ENCODE data around the gene TJP1. TPM values are rescaled to one million over a fixed set of nuclear protein-coding genes. Genes with fewer than 3 reads are reported as not detected.
"Not testable (repeated sequence)": the region's sequence is repeated elsewhere in the genome, so short reads cannot be mapped to it uniquely, and the experiment has no call there.

The TJP1 gene
- total RNA-seq, 1 donor from 2014 or later = not detected

- no peaks in the 10 kb centered on the region for H3K9me3 Mint-ChIP-seq
- DNase-seq (ENCODE audit: low spot score) = no peak
- intact Hi-C loops (cut with micrococcal nuclease) = no loop called here
- no peak overlapping the region for H3K4me3 Mint-ChIP-seq (ENCODE audit: low read depth)
- H3K27me3 Mint-ChIP-seq (ENCODE audit: low read depth) = peaks cover 3% of the 10 kb centered on the region
- no peak overlapping the region for H3K27ac Mint-ChIP-seq
- H3K4me1 Mint-ChIP-seq (ENCODE audit: low read depth) = no peaks in the 10 kb centered on the region
- H3K36me3 Mint-ChIP-seq (ENCODE audit: low read depth) = no peaks in the 10 kb centered on the region
Observed at GRCh38 chr15:29785642-29786041, 36.6 kb downstream of the TJP1 start.

- H3K27me3 Mint-ChIP-seq (ENCODE audit: low read depth) = peaks cover 3% of the 10 kb centered on the region
- no peak overlapping the region for H3K27ac Mint-ChIP-seq
- H3K4me1 Mint-ChIP-seq (ENCODE audit: low read depth) = no peaks in the 10 kb centered on the region
- intact Hi-C loops (cut with micrococcal nuclease) = no loop called here
- H3K36me3 Mint-ChIP-seq (ENCODE audit: low read depth) = no peaks in the 10 kb centered on the region
- H3K9me3 Mint-ChIP-seq = no peaks in the 10 kb centered on the region
- no peak for DNase-seq (ENCODE audit: low spot score)
- H3K4me3 Mint-ChIP-seq (ENCODE audit: low read depth) = no peak overlapping the region
Observed at GRCh38 chr15:29785136-29785535, 37.1 kb downstream of the TJP1 start.

- Mint-ChIP-seq H3K9me3 (no peaks in the 10 kb centered on the region), H3K4me3 (ENCODE audit: low read depth) (no peak overlapping the region), H3K4me1 (ENCODE audit: low read depth) (no peaks in the 10 kb centered on the region), H3K27ac (no peak overlapping the region), H3K27me3 (ENCODE audit: low read depth) (peaks cover 4% of the 10 kb centered on the region), H3K36me3 (ENCODE audit: low read depth) (no peaks in the 10 kb centered on the region)
- intact Hi-C loops (cut with micrococcal nuclease) = no loop called here
- DNase-seq (ENCODE audit: low spot score) = no peak
Observed at GRCh38 chr15:29784413-29784812, 37.9 kb downstream of the TJP1 start.

- H3K9me3 Mint-ChIP-seq; H3K27ac Mint-ChIP-seq; H3K4me3 Mint-ChIP-seq (ENCODE audit: low read depth); DNase-seq (ENCODE audit: low spot score); intact Hi-C loops (cut with micrococcal nuclease); H3K36me3 Mint-ChIP-seq (ENCODE audit: low read depth); H3K27me3 Mint-ChIP-seq (ENCODE audit: low read depth); H3K4me1 Mint-ChIP-seq (ENCODE audit: low read depth): not testable (repeated sequence)
Observed at GRCh38 chr15:29782816-29783215, 39.5 kb downstream of the TJP1 start.

GRCh38 chr15:29778382-29778781, 43.9 kb downstream of the TJP1 start:
- H3K9me3 Mint-ChIP-seq = no peaks in the 10 kb centered on the region
- intact Hi-C loops (cut with micrococcal nuclease) = no loop called here
- no peak overlapping the region for H3K27ac Mint-ChIP-seq
- DNase-seq (ENCODE audit: low spot score) = no peak
- H3K4me1 Mint-ChIP-seq (ENCODE audit: low read depth) = no peaks in the 10 kb centered on the region
- no peaks in the 10 kb centered on the region for H3K36me3 Mint-ChIP-seq (ENCODE audit: low read depth)
- H3K27me3 Mint-ChIP-seq (ENCODE audit: low read depth) = peaks cover 8% of the 10 kb centered on the region
- H3K4me3 Mint-ChIP-seq (ENCODE audit: low read depth) = no peak overlapping the region

- Mint-ChIP-seq H3K4me3 (ENCODE audit: low read depth) (no peak overlapping the region), H3K36me3 (ENCODE audit: low read depth) (no peaks in the 10 kb centered on the region), H3K4me1 (ENCODE audit: low read depth) (no peaks in the 10 kb centered on the region), H3K27ac (no peak overlapping the region), H3K27me3 (ENCODE audit: low read depth) (peaks cover 8% of the 10 kb centered on the region), H3K9me3 (no peaks in the 10 kb centered on the region)
- intact Hi-C loops (cut with micrococcal nuclease) = no loop called here
- no peak for DNase-seq (ENCODE audit: low spot score)
Observed at GRCh38 chr15:29776859-29777258, 45.4 kb downstream of the TJP1 start.

GRCh38 chr15:29774900-29775299, 47.4 kb downstream of the TJP1 start:
- Mint-ChIP-seq H3K36me3 (ENCODE audit: low read depth) (no peaks in the 10 kb centered on the region), H3K27me3 (ENCODE audit: low read depth) (peaks cover 8% of the 10 kb centered on the region), H3K4me3 (ENCODE audit: low read depth) (no peak overlapping the region), H3K4me1 (ENCODE audit: low read depth) (no peaks in the 10 kb centered on the region), H3K9me3 (no peaks in the 10 kb centered on the region), H3K27ac (no peak overlapping the region)
- intact Hi-C loops (cut with micrococcal nuclease) = no loop called here
- DNase-seq (ENCODE audit: low spot score) = no peak

- Mint-ChIP-seq H3K27me3 (ENCODE audit: low read depth) (peaks cover 7% of the 10 kb centered on the region), H3K4me1 (ENCODE audit: low read depth) (no peaks in the 10 kb centered on the region), H3K9me3 (no peaks in the 10 kb centered on the region), H3K27ac (no peak overlapping the region), H3K4me3 (ENCODE audit: low read depth) (no peak overlapping the region), H3K36me3 (ENCODE audit: low read depth) (no peaks in the 10 kb centered on the region)
- no peak for DNase-seq (ENCODE audit: low spot score)
- intact Hi-C loops (cut with micrococcal nuclease) = no loop called here
Observed at GRCh38 chr15:29773816-29774215, 48.5 kb downstream of the TJP1 start.

GRCh38 chr15:29773000-29773399, 49.3 kb downstream of the TJP1 start:
- Mint-ChIP-seq H3K4me1 (ENCODE audit: low read depth) (no peaks in the 10 kb centered on the region), H3K27ac (no peak overlapping the region), H3K27me3 (ENCODE audit: low read depth) (peaks cover 7% of the 10 kb centered on the region), H3K9me3 (no peaks in the 10 kb centered on the region), H3K4me3 (ENCODE audit: low read depth) (no peak overlapping the region), H3K36me3 (ENCODE audit: low read depth) (no peaks in the 10 kb centered on the region)
- intact Hi-C loops (cut with micrococcal nuclease) = no loop called here
- no peak for DNase-seq (ENCODE audit: low spot score)

GRCh38 chr15:29770796-29771195, 51.5 kb downstream of the TJP1 start:
- H3K27me3 Mint-ChIP-seq (ENCODE audit: low read depth) = peaks cover 5% of the 10 kb centered on the region
- H3K36me3 Mint-ChIP-seq (ENCODE audit: low read depth) = no peaks in the 10 kb centered on the region
- H3K9me3 Mint-ChIP-seq = no peaks in the 10 kb centered on the region
- no peak for DNase-seq (ENCODE audit: low spot score)
- intact Hi-C loops (cut with micrococcal nuclease) = no loop called here
- no peak overlapping the region for H3K4me3 Mint-ChIP-seq (ENCODE audit: low read depth)
- no peak overlapping the region for H3K27ac Mint-ChIP-seq
- no peaks in the 10 kb centered on the region for H3K4me1 Mint-ChIP-seq (ENCODE audit: low read depth)

- no peak overlapping the region for H3K4me3 Mint-ChIP-seq (ENCODE audit: low read depth)
- peaks cover 12% of the 10 kb centered on the region for H3K27me3 Mint-ChIP-seq (ENCODE audit: low read depth)
- no peak overlapping the region for H3K27ac Mint-ChIP-seq
- no peaks in the 10 kb centered on the region for H3K4me1 Mint-ChIP-seq (ENCODE audit: low read depth)
- no peaks in the 10 kb centered on the region for H3K9me3 Mint-ChIP-seq
- DNase-seq (ENCODE audit: low spot score) = no peak
- intact Hi-C loops (cut with micrococcal nuclease) = no loop called here
- no peaks in the 10 kb centered on the region for H3K36me3 Mint-ChIP-seq (ENCODE audit: low read depth)
Observed at GRCh38 chr15:29765898-29766527, 56.3 kb downstream of the TJP1 start.

GRCh38 chr15:29765234-29765841, 56.9 kb downstream of the TJP1 start:
- Mint-ChIP-seq H3K27ac (no peak overlapping the region), H3K27me3 (ENCODE audit: low read depth) (peaks cover 12% of the 10 kb centered on the region), H3K4me3 (ENCODE audit: low read depth) (no peak overlapping the region), H3K9me3 (no peaks in the 10 kb centered on the region), H3K36me3 (ENCODE audit: low read depth) (no peaks in the 10 kb centered on the region), H3K4me1 (ENCODE audit: low read depth) (no peaks in the 10 kb centered on the region)
- intact Hi-C loops (cut with micrococcal nuclease) = no loop called here
- no peak for DNase-seq (ENCODE audit: low spot score)

GRCh38 chr15:29759596-29759995, 62.7 kb downstream of the TJP1 start:
- H3K4me1 Mint-ChIP-seq (ENCODE audit: low read depth) = no peaks in the 10 kb centered on the region
- intact Hi-C loops (cut with micrococcal nuclease) = no loop called here

More at GRCh38 chr15:29759596-29759995, 62.7 kb downstream of the TJP1 start:
- H3K36me3 Mint-ChIP-seq (ENCODE audit: low read depth) = no peaks in the 10 kb centered on the region
- DNase-seq (ENCODE audit: low spot score) = no peak
- peaks cover 13% of the 10 kb centered on the region for H3K27me3 Mint-ChIP-seq (ENCODE audit: low read depth)
- no peak overlapping the region for H3K27ac Mint-ChIP-seq
- H3K4me3 Mint-ChIP-seq (ENCODE audit: low read depth) = no peak overlapping the region
- no peaks in the 10 kb centered on the region for H3K9me3 Mint-ChIP-seq

All from activated T-helper 2 cell treated with anti-CD3 and anti-CD28 coated beads, Interferon-gamma antibody, Interleukin-2, Interleukin-4, amounts not matched to agents 10 μg/mL and 5 μg/mL and 100 μg/mL, durations not matched to agents 14 hours and 24 hours and 36 hours (primary cell).